Epithelial cell of proximal tubule (primary cell): ENCODE results near the gene YWHAG. TPM values are rescaled to one million over a fixed set of nuclear protein-coding genes. Genes with fewer than 3 reads are reported as not detected.

ENCODE experiments used
- DNase-seq: peaks from one replicate; pipeline ENCODE4 v3.0.0-alpha.2; 2011; ENCODE audit warnings: low read depth
- H3K4me3 ChIP-seq: 2 replicates; pipeline ENCODE4 v1.5.1; 2011; ENCODE audit warnings: low read depth, mild to moderate bottlenecking, low read length
- CTCF ChIP-seq: conservative IDR thresholded peaks from 2 replicates; pipeline ENCODE4 v1.5.1; 2012; ENCODE audit warnings: low read depth, mild to moderate bottlenecking, low read length
- total RNA-seq: library from RNA; depleted of rRNA; stranded (reverse); fragments of >200 nt; gene quantifications from 2 replicates; pipeline ENCODE4 v1.2.3, GENCODE V29; 2015

The YWHAG gene
- total RNA-seq, 1 donor from 2014 or later = 74.7 TPM

- H3K4me3 ChIP-seq = no peak overlapping the region
- no peak for DNase-seq
- TF ChIP-seq CTCF = no peak
Observed at GRCh38 chr7:76377186-76377918, 18.6 kb upstream of the YWHAG start.

- TF ChIP-seq CTCF = no peak
- DNase-seq = no peak
Observed at GRCh38 chr7:76375251-76375650, 16.5 kb upstream of the YWHAG start.

GRCh38 chr7:76372984-76373833 is 14.4 kb upstream of the YWHAG start:
- H3K4me3 ChIP-seq = no peak overlapping the region
- no peak for TF ChIP-seq CTCF
- no peak for DNase-seq

More at GRCh38 chr7:76375251-76375650, 16.5 kb upstream of the YWHAG start:
- no peak overlapping the region for H3K4me3 ChIP-seq

GRCh38 chr7:76371396-76371795 is 12.6 kb upstream of the YWHAG start:
- TF ChIP-seq CTCF = no peak
- DNase-seq = no peak

GRCh38 chr7:76369018-76369417 is 10.2 kb upstream of the YWHAG start:
- no peak for TF ChIP-seq CTCF
- H3K4me3 ChIP-seq = no peak overlapping the region

More at GRCh38 chr7:76371396-76371795, 12.6 kb upstream of the YWHAG start:
- no peak overlapping the region for H3K4me3 ChIP-seq

GRCh38 chr7:76368190-76368589 is 9.4 kb upstream of the YWHAG start:
- DNase-seq = no peak
- TF ChIP-seq CTCF = no peak

More at GRCh38 chr7:76369018-76369417, 10.2 kb upstream of the YWHAG start:
- no peak for DNase-seq

More at GRCh38 chr7:76368190-76368589, 9.4 kb upstream of the YWHAG start:
- H3K4me3 ChIP-seq = no peak overlapping the region
